DMS79 (cell line): ENCODE measurements around the gene CDH23.

Experiments used
- DNase-seq: peaks from one replicate; lab custom pipeline; 2025; lab: John Stamatoyannopoulos, UW

CDH23 gene

GRCh38 chr10:71440506-71441035 lies 43.9 kb downstream of the CDH23 start:
- DNase-seq: no peak

GRCh38 chr10:71442000-71442399 lies 45.3 kb downstream of the CDH23 start:
- DNase-seq: no peak

GRCh38 chr10:71442859-71443570 lies 46.3 kb downstream of the CDH23 start:
- no peak for DNase-seq

- DNase-seq: no peak
These were observed 47.0 kb downstream of the CDH23 start for GRCh38 chr10:71443676-71444075.

- DNase-seq: no peak
These were observed 47.7 kb downstream of the CDH23 start for GRCh38 chr10:71444284-71445054.

GRCh38 chr10:71447676-71448075 lies 51.0 kb downstream of the CDH23 start:
- DNase-seq: no peak

GRCh38 chr10:71448146-71448545 lies 51.4 kb downstream of the CDH23 start:
- DNase-seq: no peak

GRCh38 chr10:71449026-71449425 lies 52.3 kb downstream of the CDH23 start:
- DNase-seq: no peak

- no peak for DNase-seq
These were observed 55.0 kb downstream of the CDH23 start for GRCh38 chr10:71451754-71452153.

GRCh38 chr10:71453186-71453585 lies 56.5 kb downstream of the CDH23 start:
- DNase-seq: no peak

- no peak for DNase-seq
These were observed 57.6 kb downstream of the CDH23 start for GRCh38 chr10:71454347-71454746.

- no peak for DNase-seq
These were observed 58.3 kb downstream of the CDH23 start for GRCh38 chr10:71455035-71455434.

- DNase-seq: no peak
These were observed 59.9 kb downstream of the CDH23 start for GRCh38 chr10:71456631-71457030.

- no peak for DNase-seq
These were observed 61.2 kb downstream of the CDH23 start for GRCh38 chr10:71457908-71458307.

- DNase-seq: no peak
These were observed 61.7 kb downstream of the CDH23 start for GRCh38 chr10:71458387-71458786.

- no peak for DNase-seq
These were observed 62.8 kb downstream of the CDH23 start for GRCh38 chr10:71459513-71459912.

GRCh38 chr10:71460615-71461014 lies 63.9 kb downstream of the CDH23 start:
- no peak for DNase-seq

- no peak for DNase-seq
These were observed 64.7 kb downstream of the CDH23 start for GRCh38 chr10:71461457-71461856.

- no peak for DNase-seq
These were observed 65.6 kb downstream of the CDH23 start for GRCh38 chr10:71462062-71462935.

- DNase-seq: no peak
These were observed 66.4 kb downstream of the CDH23 start for GRCh38 chr10:71463111-71463510.

- no peak for DNase-seq
These were observed 69.0 kb downstream of the CDH23 start for GRCh38 chr10:71465551-71466252.

GRCh38 chr10:71466330-71466729 lies 69.6 kb downstream of the CDH23 start:
- DNase-seq: no peak
